Stimulated activated CD4-positive, alpha-beta T cell treated with anti-CD3 and anti-CD28 coated beads, TNF-alpha, amount 100 ng/mL, for 1 hour (primary cell): ENCODE measurements around the gene NXF2.
A peak's percentile ranks its signal among the peaks of the same experiment; 100 is the strongest.
"Not testable (repeated sequence)": the region's sequence is repeated elsewhere in the genome, so short reads cannot be mapped to it uniquely, and the experiment has no call there.

Source experiments
- DNase-seq, 3 donors: peaks; one replicate each; pipeline ENCODE4 v3.0.0-alpha.2; 2020; ENCODE audit warnings: low read depth in 3 of 3, low spot score in 1 of 3

Gene NXF2, protein sequence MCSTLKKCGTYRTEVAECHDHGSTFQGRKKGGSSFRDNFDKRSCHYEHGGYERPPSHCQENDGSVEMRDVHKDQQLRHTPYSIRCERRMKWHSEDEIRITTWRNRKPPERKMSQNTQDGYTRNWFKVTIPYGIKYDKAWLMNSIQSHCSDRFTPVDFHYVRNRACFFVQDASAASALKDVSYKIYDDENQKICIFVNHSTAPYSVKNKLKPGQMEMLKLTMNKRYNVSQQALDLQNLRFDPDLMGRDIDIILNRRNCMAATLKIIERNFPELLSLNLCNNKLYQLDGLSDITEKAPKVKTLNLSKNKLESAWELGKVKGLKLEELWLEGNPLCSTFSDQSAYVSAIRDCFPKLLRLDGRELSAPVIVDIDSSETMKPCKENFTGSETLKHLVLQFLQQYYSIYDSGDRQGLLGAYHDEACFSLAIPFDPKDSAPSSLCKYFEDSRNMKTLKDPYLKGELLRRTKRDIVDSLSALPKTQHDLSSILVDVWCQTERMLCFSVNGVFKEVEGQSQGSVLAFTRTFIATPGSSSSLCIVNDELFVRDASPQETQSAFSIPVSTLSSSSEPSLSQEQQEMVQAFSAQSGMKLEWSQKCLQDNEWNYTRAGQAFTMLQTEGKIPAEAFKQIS

DNA sequence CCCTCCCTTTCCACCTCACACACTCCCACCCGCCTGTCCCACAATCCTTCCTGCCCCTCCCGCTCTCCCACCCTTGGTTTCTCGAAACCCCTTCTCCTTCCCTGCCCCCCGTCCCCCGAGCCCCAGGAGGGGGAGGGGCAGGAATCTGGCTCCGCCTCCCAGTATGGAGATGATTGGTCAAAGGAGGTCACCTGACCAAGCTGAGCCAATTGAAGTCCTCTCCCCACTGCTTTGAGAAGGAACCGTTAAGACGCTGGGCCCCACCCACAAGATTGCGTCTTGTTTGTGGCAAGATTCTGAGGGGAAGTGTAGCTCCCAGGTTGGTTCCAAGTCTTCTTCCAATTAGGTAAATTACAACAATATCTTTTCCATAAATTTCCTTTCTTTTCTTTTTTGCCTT lies at the start of gene NXF2:
Gene NXF2, plus strand, starts transcription at position 275 of the 400 bp plus-strand sequence. CDS start 59,912 bp downstream, outside the sequence.
- not testable (repeated sequence) for DNase-seq

DNA sequence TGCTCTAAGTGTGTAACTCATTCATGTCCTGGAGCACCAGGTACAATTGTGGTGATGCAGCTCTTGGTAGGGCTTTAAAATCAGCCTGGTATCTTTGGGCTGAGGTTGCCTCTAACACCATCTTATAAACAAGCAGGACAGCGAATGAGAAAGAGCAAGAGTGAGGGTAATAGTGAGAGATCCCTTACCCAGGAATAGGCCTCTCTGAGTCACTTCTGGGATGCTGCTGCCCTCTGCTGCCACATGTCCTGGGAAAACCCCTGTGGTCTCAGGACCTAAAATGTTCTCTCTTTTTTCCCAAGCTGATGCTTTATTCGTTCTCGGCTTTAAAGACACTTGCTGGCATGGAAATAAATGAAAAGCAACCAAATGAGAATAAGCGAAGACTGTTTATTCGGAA lies 39.0 kb upstream of the NXF2 start:
- DNase-seq = not testable (repeated sequence)

DNA sequence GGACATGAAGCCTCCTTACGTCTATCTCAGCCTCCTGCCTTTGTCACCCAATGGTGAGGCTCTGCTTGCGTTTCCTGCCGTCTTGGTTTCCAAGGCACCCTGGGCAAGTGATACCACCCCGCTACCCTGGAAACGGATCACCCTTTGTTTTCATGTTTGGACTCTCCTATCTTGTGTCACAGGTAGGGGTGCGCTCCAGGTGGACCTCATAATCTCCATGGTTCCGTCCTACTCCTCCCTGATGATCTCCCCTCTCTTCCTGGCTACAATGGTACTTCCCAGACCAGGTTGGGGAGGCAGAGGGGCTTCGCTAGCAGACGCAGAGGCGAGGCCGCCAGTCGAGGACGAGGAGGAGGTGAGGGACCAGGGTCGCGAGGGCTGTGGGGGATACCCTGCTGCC lies 32.0 kb upstream of the NXF2 start, which contains the start of gene TCP11X1:
Gene TCP11X1, plus strand, starts transcription at position 316 of the 400 bp plus-strand sequence.
- not testable (repeated sequence) for DNase-seq

DNA sequence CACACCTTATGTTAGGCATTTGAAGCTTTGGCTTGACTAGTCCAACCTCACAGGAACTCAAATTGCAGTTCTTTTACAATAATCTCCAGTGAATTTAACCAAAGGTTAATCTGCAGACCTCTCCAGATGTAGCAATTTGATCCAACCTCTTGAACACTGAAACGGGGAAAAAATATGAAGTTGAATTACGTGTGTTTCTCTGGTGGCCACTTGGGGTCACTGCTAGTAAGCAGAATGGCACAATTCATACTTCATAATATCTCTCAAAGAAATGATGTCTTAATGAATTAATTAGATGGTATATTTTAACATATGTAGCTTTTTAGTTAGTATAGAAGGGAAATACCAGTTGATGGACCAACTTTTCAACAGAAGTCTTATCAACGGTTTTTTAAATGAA lies 30.5 kb upstream of the NXF2 start:
- DNase-seq = not testable (repeated sequence)

DNA sequence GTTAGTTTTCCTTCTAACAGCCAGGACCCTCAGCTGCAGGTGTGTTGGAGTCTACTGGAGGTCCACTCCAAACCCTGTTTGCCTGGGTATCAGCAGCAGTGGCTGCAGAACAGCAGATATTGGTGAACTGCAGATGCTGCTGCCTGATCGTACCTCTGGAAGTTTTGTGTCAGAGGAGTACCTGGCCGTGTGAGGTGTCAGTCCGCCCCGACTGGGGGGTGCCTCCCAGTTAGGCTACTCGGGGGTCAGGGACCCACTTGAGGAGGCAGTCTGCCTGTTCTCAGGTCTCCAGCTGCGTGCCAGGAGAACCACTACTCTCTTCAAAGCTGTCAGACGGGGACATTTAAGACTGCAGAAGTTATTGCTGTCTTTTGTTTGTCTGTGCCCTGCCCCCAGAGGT lies 11.3 kb upstream of the NXF2 start:
- DNase-seq = not testable (repeated sequence)

DNA sequence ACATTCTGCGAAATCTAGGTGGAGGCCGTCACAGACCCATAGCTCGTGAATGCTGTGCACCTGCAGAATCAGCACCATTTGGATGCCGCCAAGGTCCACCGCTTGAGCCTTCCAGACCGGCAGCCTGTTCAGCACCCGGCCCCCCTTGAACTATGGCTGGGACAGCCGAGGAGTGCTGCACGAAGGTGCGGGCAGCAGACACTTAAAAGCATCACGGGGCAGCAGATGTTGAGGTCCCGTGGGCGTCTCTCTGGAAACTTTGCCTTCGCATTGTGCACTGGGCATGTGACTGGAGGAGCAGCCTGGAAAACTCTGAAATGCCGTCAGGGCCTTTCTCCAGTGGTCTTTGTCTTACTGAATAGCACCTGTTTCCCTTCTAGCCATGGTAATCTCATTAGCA lies 6.7 kb upstream of the NXF2 start:
- DNase-seq = not testable (repeated sequence)

DNA sequence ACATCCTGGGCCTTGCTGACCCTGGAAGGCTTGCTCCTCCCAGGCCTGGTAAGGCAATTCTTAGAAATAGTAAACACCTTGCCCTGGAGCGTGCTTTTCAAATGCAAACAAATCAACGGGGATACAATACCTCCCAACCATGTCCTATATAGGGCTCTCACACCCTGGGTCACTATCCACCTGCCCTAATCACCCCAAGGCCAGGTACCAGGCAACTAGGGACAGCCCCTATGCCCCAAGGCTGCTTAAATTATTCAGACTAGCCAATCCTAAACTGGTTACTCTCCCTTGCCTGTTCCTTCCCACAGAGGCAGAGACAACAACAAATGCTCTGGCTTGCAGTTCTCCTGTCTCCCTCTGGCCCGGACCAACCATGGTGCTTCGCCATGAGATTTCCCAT lies 25.3 kb downstream of the NXF2 start:
- not testable (repeated sequence) for DNase-seq

DNA sequence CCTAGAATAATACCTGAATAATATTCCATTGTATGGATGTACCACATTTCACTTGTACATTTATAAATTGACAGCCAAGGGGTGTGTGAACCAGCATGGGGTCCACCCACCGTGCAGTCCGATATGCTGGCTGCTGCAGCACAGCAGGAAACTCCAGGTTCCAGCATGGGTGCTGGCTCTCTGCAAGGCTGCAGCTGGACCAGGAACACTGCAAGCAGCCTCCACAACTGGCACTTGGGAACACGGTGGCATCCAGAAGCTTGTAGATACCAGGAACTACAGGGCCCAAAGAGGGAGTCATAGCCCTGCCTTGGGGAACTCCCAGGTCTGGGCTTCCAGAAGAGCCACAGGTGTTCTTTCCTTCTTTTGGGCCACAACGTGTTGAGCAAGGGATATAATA lies 91.2 kb downstream of the NXF2 start:
- DNase-seq = no peak

DNA sequence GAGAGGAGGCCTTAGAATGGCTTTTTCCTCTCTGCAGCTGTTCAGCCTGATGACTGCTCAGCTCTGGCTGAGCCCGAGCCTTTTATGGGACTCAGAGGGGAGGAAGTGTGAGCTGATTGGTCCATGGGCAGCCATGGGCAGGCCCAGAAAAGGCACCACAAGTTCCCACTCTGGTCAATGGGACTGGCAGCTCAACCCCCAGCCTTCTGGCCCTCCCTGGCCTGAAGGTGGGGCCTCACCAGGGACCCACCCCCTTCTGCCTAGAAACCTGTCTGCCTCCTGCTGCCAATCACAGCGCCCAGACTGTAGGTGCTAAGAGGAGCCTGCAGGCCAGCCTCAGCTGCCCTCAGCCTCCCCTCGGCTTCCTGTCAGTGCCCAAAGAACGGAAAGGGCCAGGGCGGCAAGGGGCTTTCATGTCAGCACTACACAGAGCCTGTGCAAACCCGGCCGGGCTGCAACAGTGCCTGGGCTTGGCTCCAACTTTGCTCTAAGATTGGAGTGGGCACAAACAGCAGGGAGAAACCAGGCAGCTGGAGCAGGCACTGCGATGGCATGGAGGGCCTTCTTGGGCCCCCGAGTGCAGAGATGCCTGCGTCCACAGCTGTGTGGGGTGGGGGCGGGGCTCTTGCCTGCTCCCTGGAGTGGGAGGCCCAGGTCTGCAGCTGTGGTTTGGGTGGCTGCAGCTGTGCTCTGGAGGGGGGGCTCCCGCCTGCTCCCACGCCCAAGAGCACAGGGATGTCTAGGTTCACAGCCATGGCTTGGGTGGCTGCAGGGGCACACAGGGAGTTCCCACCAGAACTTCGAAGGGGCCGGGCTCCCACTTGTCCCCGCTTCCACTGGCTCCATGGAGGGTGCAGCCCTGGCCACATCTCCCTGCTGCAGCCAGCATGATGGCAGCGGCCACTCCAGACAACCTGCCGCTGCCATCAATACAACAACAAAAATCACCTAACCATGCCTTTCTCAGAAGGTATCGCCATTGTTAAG lies 92.6 kb downstream of the NXF2 start:
- no peak for DNase-seq

DNA sequence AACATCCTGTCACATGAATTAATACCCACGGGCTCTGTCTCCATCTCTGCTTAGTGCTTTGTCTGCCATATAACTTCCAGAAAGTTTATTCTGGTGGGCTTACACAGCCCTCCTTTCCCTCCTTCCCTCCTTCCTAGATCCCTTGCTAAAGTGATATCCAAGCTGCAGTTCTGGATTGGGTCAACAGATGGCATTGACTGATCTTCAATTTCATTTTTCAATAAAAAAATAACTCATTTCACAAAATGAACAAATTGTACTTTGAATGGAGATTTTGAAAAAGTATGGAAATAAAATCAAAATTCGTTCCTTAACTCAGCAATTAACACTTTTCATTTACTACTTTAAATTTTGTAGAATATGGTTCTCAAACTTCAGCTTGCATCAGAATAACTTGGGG lies 94.9 kb downstream of the NXF2 start:
- no peak for DNase-seq

DNA sequence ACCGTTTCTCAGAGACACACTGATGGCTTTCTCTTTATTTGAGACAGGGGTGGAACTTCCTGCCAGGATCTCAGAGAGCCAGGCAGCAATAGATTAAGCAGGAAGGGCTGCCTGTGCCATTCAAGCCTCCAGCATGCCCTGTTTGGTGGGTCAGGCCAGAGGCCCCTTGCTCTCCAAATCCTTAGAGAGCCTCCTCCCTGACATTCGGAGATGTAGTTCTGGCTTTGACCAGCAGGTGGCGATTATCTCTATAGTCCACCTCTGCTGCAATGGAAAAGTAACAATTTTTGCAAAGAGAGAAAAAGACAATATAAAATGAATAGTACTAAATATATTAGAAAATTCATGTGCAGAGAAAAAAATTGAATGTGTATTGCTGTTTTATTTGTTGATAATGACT lies 98.9 kb downstream of the NXF2 start:
- DNase-seq = peak in 2 of 3 donors; percentile 42 to 54
